Left ventricle myocardium inferior (tissue), 1 donor: Measurements from ENCODE around the gene NEO1. TPM values are rescaled to one million over a fixed set of nuclear protein-coding genes. Genes with fewer than 3 reads are reported as not detected.

Experiments
- DNase-seq: peaks from one replicate; pipeline ENCODE4 v3.0.0-alpha.2; 2020
- H3K27ac ChIP-seq: fragments of 200-600 bp; replicated peaks from 2 replicates; pipeline ENCODE4 v1.8.0; 2021
- H3K27me3 ChIP-seq: fragments of 200-600 bp; 2 replicates; pipeline ENCODE4 v1.8.0; 2021; ENCODE audit warnings: low read depth
- H3K36me3 ChIP-seq: fragments of 200-600 bp; 2 replicates; pipeline ENCODE4 v1.8.0; 2021
- H3K4me1 ChIP-seq: fragments of 200-600 bp; 2 replicates; pipeline ENCODE4 v1.8.0; 2021
- H3K4me3 ChIP-seq: fragments of 200-600 bp; 2 replicates; pipeline ENCODE4 v1.8.0; 2021; ENCODE audit warnings: mild to moderate bottlenecking, moderate library complexity
- H3K9me3 ChIP-seq: fragments of 200-600 bp; replicated peaks from 2 replicates; pipeline ENCODE4 v1.8.0; 2021
- intact Hi-C: fragments of 100-400 bp; cut with micrococcal nuclease; formaldehyde crosslinking; loops from one replicate; pipeline ENCODE4 v1.11.0; 2022
- long read RNA-seq: library from polyadenylated mRNA; unstranded; transcript quantifications from one replicate; pipeline ENCODE4 v2.0.0, GENCODE V29; 2021
- total RNA-seq: library from RNA; stranded (reverse); fragmentation: NEBNext Ultra II Directional; extraction: Animal tissue kit (Norgen Biotek cat#: 25700); gene quantifications from one replicate; pipeline ENCODE4 v1.2.1, GENCODE V29; 2021
- TF ChIP-seq, protein P1 (sequence below): fragments of 200-600 bp; IDR thresholded peaks from 2 replicates; pipeline ENCODE4 v1.8.0; 2021; ENCODE audit warnings: antibody characterized with exemption, mild to moderate bottlenecking, borderline replicate concordance
- donor health status: DM: no; HTN: yes; CAD: no; lungs with severe emphysema.

NEO1 gene, protein sequence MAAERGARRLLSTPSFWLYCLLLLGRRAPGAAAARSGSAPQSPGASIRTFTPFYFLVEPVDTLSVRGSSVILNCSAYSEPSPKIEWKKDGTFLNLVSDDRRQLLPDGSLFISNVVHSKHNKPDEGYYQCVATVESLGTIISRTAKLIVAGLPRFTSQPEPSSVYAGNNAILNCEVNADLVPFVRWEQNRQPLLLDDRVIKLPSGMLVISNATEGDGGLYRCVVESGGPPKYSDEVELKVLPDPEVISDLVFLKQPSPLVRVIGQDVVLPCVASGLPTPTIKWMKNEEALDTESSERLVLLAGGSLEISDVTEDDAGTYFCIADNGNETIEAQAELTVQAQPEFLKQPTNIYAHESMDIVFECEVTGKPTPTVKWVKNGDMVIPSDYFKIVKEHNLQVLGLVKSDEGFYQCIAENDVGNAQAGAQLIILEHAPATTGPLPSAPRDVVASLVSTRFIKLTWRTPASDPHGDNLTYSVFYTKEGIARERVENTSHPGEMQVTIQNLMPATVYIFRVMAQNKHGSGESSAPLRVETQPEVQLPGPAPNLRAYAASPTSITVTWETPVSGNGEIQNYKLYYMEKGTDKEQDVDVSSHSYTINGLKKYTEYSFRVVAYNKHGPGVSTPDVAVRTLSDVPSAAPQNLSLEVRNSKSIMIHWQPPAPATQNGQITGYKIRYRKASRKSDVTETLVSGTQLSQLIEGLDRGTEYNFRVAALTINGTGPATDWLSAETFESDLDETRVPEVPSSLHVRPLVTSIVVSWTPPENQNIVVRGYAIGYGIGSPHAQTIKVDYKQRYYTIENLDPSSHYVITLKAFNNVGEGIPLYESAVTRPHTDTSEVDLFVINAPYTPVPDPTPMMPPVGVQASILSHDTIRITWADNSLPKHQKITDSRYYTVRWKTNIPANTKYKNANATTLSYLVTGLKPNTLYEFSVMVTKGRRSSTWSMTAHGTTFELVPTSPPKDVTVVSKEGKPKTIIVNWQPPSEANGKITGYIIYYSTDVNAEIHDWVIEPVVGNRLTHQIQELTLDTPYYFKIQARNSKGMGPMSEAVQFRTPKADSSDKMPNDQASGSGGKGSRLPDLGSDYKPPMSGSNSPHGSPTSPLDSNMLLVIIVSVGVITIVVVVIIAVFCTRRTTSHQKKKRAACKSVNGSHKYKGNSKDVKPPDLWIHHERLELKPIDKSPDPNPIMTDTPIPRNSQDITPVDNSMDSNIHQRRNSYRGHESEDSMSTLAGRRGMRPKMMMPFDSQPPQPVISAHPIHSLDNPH (N-terminal part only)
- 9.0 TPM for total RNA-seq
- long read RNA-seq, partial matches to known transcripts: 4 of 8 reads
- long read RNA-seq, other reads (novel, unspliced or antisense): 4 of 8 reads

DNA sequence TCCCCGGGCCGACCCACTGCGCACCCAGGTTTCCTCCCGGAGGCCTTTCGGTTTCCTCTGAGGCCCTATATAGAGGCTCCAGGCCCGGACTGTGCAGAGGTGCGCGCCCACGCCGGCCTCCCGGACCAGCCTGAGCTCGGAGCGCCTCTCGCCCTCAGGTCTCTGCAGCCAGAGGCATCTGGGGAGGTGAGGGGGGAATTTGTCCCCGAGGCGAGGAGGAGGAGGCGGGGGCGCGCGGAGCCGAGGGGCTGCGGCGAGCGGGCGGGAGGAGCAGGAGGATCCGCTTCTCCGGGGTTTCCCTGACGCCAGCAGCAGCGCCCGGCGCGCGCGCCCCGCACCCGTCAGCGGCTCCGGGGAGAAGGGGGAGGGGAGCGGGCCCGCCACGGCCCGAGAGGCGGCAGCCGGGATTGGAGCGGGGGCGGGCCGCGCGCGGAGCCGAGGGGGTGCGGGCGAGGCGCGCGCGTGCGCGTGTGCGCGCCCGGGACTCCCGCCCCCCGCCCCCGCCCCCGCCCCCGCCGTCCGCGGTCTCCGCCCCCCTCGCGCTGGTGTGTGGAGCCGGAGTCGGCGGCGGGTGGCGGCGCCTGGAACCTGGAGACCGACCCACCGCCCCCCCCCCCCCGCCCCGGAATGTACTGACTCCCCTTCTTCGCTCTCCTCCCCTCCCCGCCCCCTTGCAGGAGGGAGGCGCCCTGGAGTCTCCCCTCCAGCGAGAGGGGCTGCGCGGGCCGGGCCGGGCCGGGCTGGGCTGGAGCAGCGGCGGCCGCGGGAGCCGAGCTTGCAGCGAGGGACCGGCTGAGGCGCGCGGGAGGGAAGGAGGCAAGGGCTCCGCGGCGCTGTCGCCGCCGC, at the start of gene NEO1:
Gene NEO1, plus strand, starts transcription at position 657 of the 846 bp plus-strand sequence. CDS start 213 bp downstream, outside the sequence.
- Histone ChIP-seq H3K9me3 (no peaks in the 10 kb centered on the region), H3K4me1 (peaks cover 26% of the 10 kb centered on the region), H3K4me3 (peak within 1 kb of the TSS; percentile 89), H3K27me3 (peaks cover 3% of the 10 kb centered on the region), H3K36me3 (no peaks in the 10 kb centered on the region), H3K27ac (peak within 1 kb of the TSS; percentile 98)
- TF ChIP-seq, protein P1, sequence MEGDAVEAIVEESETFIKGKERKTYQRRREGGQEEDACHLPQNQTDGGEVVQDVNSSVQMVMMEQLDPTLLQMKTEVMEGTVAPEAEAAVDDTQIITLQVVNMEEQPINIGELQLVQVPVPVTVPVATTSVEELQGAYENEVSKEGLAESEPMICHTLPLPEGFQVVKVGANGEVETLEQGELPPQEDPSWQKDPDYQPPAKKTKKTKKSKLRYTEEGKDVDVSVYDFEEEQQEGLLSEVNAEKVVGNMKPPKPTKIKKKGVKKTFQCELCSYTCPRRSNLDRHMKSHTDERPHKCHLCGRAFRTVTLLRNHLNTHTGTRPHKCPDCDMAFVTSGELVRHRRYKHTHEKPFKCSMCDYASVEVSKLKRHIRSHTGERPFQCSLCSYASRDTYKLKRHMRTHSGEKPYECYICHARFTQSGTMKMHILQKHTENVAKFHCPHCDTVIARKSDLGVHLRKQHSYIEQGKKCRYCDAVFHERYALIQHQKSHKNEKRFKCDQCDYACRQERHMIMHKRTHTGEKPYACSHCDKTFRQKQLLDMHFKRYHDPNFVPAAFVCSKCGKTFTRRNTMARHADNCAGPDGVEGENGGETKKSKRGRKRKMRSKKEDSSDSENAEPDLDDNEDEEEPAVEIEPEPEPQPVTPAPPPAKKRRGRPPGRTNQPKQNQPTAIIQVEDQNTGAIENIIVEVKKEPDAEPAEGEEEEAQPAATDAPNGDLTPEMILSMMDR: no peak
- peak; percentile 89 for DNase-seq
- intact Hi-C loops: no loop called here

DNA sequence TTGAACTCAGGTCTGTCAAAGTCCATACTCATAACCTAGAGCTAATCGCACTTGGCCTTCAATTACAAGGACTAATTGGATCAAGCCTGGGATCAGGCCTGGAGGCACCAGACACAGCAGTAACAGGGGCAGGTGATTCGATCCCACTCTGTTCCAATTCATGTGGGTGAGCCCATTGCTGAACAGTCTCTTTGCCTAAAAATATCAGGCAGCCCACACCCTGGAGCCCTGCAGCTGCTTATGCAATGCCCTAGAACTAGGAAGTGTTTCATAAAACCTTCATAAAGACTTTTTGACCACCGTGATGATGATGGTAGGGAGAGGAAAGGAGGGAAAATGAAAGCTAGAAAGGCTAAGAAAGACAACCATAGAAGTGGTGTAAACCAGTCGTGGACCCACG, 47.8 kb upstream of the NEO1 start:
- H3K4me1 ChIP-seq: no peaks in the 10 kb centered on the region

DNA sequence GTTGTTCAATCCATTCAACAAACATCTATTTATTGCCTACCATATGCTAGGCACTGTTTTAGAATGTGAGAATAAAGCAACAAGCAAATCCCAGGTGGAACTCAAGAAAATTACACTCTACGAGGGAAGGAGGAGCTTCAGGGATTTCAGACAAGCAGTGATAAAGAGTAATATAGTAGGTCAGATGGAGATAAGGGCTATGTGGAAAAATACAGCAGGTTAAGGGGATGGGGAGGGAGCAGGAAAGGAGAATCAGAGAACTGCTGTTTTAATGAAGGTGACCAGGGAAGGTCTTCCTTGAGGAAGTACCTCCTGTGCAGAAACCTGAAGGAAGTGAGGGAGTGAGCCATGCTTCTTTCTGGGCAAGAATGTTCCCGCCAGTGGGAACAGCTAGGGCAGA, 47.2 kb upstream of the NEO1 start:
- TF ChIP-seq, protein P1: no peak
- no peak for DNase-seq
- intact Hi-C loops: no loop called here
- peaks cover 57% of the 10 kb centered on the region for H3K27me3 ChIP-seq
- H3K4me3 ChIP-seq: no peak overlapping the region
- no peak overlapping the region for H3K27ac ChIP-seq
- no peaks in the 10 kb centered on the region for H3K4me1 ChIP-seq
- H3K36me3 ChIP-seq: no peaks in the 10 kb centered on the region
- no peaks in the 10 kb centered on the region for H3K9me3 ChIP-seq

More for the DNA sequence above, 47.8 kb upstream of the NEO1 start:
- H3K27ac ChIP-seq: no peak overlapping the region
- H3K4me3 ChIP-seq: no peak overlapping the region
- intact Hi-C loops: no loop called here
- TF ChIP-seq, protein P1: no peak
- no peaks in the 10 kb centered on the region for H3K9me3 ChIP-seq
- DNase-seq: no peak
- H3K27me3 ChIP-seq: peaks cover 57% of the 10 kb centered on the region
- no peaks in the 10 kb centered on the region for H3K36me3 ChIP-seq

DNA sequence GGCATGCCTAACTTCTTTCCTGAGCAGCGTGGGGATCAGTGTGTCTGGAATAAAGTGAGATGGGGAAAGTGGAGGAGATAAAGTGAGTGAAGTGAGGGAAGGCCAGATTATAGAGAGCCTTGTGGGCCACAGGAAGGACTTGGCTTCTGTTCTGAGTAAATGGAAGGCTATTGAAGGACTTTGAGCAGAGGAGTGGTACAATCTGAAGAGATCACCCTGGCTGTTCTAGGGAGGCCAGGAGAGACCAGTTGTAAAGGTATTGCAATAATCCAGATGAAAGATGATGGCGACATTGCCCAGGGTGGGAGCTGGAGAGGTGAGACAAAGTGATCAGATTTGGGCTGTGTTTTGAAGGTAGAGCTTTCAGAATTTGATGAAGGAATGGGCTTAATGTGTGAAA, 46.8 kb upstream of the NEO1 start:
- Histone ChIP-seq H3K4me1 (no peaks in the 10 kb centered on the region), H3K27me3 (peaks cover 58% of the 10 kb centered on the region), H3K4me3 (no peak overlapping the region), H3K36me3 (no peaks in the 10 kb centered on the region), H3K27ac (no peak overlapping the region), H3K9me3 (no peaks in the 10 kb centered on the region)
- DNase-seq: no peak
- TF ChIP-seq, protein P1: no peak
- intact Hi-C loops: no loop called here
